Measurements from ENCODE around the gene KAZN.

KAZN gene

DNA sequence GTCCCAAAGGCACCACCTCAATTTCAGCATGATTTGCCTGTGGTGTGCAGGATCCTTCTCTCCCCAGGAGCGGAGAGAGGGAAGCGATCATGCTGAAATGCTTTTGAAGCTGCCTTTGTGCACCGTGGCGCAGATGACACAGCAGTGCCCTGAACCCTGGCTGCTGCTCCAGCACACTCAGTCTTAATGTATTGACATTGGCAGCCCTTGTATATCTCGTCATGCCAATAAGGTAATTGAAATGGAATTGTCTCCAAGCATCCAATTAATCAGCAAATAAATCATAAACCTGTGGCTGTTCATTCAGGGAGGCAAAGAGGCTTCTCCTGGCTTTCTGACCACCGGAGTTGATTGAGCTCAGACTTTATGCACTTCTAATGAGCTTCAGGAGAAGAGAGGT is 139.8 kb downstream of the KAZN start:
- no peak for DNase-seq (ENCODE audit: insufficient read length, low spot score)
- FAIRE-seq: no peak

- no peak for FAIRE-seq
- DNase-seq (ENCODE audit: insufficient read length, low spot score): no peak
Measured at GRCh38 chr1:14738647-14739046, 140.2 kb downstream of the KAZN start.

DNA sequence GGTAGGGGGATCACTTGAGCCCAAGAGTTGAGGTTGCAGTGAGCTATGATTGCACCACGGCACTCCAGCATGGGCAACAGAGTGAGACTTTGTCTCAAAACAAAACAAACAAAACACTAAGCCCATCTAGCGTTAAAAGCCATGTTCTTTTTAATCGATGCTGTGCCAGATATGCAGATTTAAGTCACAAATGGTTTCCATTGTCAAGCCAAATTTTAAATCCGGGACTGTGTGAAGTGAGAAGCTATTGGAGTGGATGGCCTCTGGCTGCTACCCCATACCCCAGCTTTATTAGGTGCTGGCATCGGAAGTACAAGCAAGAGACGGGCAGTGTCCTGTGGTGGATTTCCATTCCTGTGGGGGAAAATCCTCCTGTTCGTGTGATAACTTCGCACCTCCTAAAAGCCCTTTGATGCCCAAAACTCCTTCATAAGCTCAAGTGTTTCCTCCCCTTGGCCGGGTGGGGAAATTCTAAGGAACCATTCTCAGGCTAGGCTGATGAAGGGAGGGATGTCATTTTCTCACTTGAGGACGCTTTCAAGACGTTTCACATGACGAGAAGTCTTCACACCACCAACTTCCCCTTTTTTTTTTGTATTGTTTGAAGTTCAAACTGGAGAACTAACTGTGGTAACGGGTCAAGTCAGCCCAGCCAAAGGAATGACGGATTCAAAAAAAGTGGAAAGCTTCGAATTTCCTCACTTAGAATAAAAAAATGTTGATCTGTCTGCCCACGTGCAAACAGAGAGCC is 140.8 kb downstream of the KAZN start:
- DNase-seq (ENCODE audit: insufficient read length, low spot score) (no peak), FAIRE-seq (no peak)

- FAIRE-seq: no peak
- no peak for DNase-seq (ENCODE audit: insufficient read length, low spot score)
Measured at GRCh38 chr1:14740016-14740415, 141.5 kb downstream of the KAZN start.

DNA sequence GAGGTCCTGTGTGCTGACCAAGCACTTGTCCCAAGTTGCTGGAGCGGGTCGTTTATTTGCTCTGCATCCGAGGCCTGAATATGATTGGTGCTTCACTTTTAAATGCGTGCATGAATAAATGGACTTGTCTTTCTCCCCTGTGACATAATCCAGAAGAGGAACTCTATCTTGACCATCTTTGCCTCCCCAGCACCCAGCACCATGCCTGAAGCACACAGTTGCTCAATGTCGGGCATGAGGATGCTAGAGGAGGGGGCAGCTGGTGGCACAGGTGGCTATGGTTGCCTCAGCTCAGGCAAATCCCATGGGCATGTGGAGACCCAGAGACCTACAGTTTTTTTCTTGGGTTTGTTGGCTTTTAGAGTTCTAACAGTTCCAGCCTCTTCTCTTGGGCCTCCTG is 142.6 kb downstream of the KAZN start:
- FAIRE-seq (no peak), DNase-seq (ENCODE audit: insufficient read length, low spot score) (no peak)

- FAIRE-seq (no peak), DNase-seq (ENCODE audit: insufficient read length, low spot score) (no peak)
Measured at GRCh38 chr1:14741532-14741931, 143.0 kb downstream of the KAZN start.

GRCh38 chr1:14742181-14742980 is 143.9 kb downstream of the KAZN start:
- FAIRE-seq: no peak
- DNase-seq (ENCODE audit: insufficient read length, low spot score): no peak

- DNase-seq (ENCODE audit: insufficient read length, low spot score) (no peak), FAIRE-seq (no peak)
Measured at GRCh38 chr1:14743368-14743767, 144.9 kb downstream of the KAZN start.

- DNase-seq (ENCODE audit: insufficient read length, low spot score): no peak
- no peak for FAIRE-seq
Measured at GRCh38 chr1:14745001-14745720, 146.7 kb downstream of the KAZN start.

DNA sequence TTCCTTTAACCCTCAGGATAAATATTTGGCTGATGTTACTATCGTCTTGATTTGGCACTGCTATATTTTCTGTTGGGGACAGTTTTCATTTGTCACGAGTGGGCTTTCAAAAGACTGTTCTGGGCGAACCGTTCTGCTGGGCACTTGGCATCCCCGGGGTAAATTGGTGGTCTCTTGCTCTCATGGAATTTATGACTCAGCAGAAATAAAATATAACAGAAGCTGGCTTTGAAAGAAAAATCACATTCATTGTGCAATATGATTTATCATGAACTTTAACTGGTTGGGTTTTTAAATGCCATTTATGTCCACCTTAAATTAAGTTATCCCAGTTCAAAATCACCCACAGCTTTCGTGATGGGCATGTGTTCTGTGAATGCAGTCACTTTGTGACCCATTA is 147.3 kb downstream of the KAZN start:
- FAIRE-seq (no peak), DNase-seq (ENCODE audit: insufficient read length, low spot score) (no peak)

DNA sequence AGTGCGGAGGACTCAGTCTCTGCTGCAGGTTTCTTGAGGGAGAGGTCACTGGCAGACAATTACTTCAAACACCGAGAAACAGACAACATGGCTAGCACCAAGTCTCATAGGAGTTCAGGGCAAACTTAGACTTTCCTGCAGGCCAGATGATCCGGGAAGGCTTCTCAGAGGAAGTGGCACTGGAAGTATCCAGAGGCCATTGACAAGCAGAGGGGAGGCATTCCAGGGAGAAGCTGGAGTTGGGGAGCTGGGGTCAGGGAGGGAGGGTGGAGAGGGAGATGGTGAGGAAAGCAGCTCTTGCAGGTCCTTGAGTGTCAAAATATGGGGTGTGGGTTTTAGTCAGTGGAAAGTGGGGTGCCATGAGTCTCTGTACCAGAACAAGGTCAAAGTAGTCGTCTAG is 147.9 kb downstream of the KAZN start:
- FAIRE-seq (no peak), DNase-seq (ENCODE audit: insufficient read length, low spot score) (no peak)

- no peak for FAIRE-seq
Measured at GRCh38 chr1:14748151-14748550, 149.7 kb downstream of the KAZN start.

DNA sequence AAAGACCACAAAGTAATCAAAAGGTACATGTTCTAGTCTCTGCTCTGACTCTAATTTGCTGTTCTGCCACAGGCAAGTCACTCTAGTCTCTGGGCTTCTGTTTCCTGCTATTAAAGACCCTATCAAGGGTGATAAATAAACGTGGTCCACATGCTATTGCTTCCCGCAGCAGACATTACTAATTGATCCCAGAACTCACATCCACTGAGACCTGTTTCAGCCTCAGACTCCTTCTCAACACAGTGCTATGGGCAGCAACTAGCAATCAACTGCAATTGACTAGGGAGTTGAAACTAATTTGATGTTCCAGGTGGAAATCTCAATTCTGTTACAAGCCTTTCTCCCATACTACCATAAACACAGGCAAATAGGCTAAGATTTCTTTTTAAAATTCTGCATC is 150.5 kb downstream of the KAZN start:
- no peak for DNase-seq (ENCODE audit: insufficient read length, low spot score)
- no peak for FAIRE-seq

More at GRCh38 chr1:14748151-14748550, 149.7 kb downstream of the KAZN start:
- DNase-seq (ENCODE audit: insufficient read length, low spot score): no peak

DNA sequence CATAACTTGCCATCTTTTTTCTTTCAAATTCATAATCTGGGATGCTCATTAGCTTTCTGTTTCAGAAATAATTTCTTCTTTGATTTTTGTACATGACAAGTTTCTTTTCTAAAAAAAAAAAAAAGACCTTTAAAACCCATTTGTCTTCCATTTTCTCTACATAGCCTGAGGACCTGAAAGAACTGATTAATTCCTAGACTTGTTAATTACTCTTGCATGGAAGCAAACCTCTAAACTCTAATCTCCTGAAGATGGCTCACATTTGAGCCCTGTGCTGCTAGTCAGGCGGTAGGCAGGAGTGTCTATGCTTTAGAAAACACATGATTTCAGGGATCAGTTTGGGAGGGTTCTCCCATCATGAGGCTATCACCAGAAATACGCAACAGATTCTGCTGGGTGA is 152.0 kb downstream of the KAZN start:
- FAIRE-seq (no peak), DNase-seq (ENCODE audit: insufficient read length, low spot score) (no peak)

GRCh38 chr1:14755518-14756252 is 157.2 kb downstream of the KAZN start:
- FAIRE-seq (no peak), DNase-seq (ENCODE audit: insufficient read length, low spot score) (no peak)

- FAIRE-seq (no peak), DNase-seq (ENCODE audit: insufficient read length, low spot score) (no peak)
Measured at GRCh38 chr1:14756589-14757285, 158.3 kb downstream of the KAZN start.

- FAIRE-seq: no peak
- DNase-seq (ENCODE audit: insufficient read length, low spot score): no peak
Measured at GRCh38 chr1:14757286-14757625, 158.8 kb downstream of the KAZN start.

DNA sequence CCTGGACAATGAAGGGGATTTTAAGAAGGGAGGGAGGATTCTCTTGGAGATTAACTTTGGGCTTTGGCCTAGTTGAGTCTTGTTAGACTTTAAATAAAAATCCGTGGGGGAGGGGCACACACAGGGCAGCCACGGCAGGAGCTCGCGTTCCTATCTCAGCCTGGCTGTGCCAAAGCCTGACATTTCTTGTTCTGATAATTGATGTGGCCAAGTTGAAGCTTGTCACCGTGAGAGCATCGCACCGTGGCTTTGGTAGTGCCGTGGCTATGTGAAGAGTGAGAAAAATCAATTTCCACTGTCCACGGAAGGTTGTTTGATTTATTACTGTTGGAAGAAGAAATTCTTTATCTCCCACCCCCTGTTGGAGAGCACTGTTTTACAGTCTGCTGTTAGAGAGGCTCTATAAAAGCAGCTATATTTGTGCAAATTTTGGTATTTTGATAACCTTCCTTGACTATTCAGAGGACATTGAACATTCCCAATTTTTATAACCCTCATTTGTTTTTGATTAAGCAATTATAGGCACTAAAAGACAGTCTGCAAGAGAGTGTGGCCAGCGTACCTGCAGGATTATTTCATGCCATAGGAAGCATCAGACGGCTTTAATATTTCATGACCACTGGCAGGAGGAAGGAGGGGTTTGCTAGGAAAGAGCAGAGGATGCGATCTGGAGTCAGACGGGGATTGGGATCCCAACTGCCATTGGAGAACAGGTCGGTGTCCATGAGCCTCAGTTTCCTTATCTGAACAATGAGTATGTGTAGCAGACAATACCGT is 160.7 kb downstream of the KAZN start:
- no peak for FAIRE-seq
- no peak for DNase-seq (ENCODE audit: insufficient read length, low spot score)

GRCh38 chr1:14759843-14760242 is 161.4 kb downstream of the KAZN start:
- FAIRE-seq: no peak
- no peak for DNase-seq (ENCODE audit: insufficient read length, low spot score)

DNA sequence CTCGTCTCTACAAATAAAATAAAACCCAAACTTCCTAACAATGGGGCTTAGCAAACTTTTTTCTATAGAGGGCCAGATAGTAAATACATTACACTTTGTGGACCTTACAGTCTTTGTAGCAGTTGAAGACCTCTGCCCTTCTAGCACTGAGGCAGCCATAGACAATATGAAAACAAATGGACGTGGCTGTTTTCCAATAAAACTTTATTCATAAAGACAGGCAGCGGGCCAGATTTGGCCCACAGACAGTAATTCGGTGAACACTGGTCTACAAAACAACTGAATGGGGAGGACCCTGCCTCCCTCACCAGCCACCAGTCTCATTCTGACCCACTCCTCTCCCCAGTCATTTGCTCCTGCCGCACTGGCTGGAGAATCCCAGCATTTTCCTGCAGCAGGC is 162.3 kb downstream of the KAZN start:
- DNase-seq (ENCODE audit: insufficient read length, low spot score) (no peak), FAIRE-seq (no peak)

All from GM19239 (cell line).